K562 (cell line): ENCODE results near the gene CRABP2. TPM values are rescaled to one million over a fixed set of nuclear protein-coding genes. Genes with fewer than 3 reads are reported as not detected.

ENCODE experiments used
- ATAC-seq: fragments of 200-7000 bp; cut with Tn5 transposase; 3 replicates; pipeline ENCODE4 v1.9.1; 2020; ENCODE audit warnings: moderate library complexity
- BruUV-seq: library from RNA; stranded (reverse); fragments of 400-500 nt; replicated peaks from 2 replicates; lab custom pipeline; 2021; lab: Mats Ljungman, UMichigan
- CTCF ChIA-PET: fragments of 300-600 bp; formaldehyde crosslinking; extraction: SDS; loops from one replicate; lab custom pipeline; 2021; ENCODE audit warnings: low intra/inter-chr PET ratio; lab: Yijun Ruan, JAX
- POLR2A ChIA-PET: fragments of 300-600, 350-650 bp; sonication (Branson Sonifier 250); formaldehyde crosslinking; extraction: SDS; loops from one replicate; lab custom pipeline; 2021; ENCODE audit warnings: antibody characterized with exemption, inconsistent platforms; lab: Yijun Ruan, JAX
- DNase-seq, 4 experiments: peaks; one replicate each; pipeline versions ENCODE4 v3.0.0 to v3.0.0-alpha.2; 2011 to 2018; ENCODE audit warnings: low spot score in 3 of 4, mixed read lengths in 3 of 4; ENCODE audit errors: extremely low read depth in 1 of 4
- FAIRE-seq: peaks from 2 replicates; lab custom pipeline; 2011; peaks lifted over from hg19 to GRCh38; lab: Jason Lieb, UNC
- H2AFZ ChIP-seq: 2 replicates; pipeline ENCODE4 v1.6.0; 2011; ENCODE audit warnings: low read depth, low read length, control low read depth, inconsistent platforms
- H3K27ac ChIP-seq: fragments of 200-600 bp; 3 replicates; pipeline ENCODE4 v1.8.0; 2011; ENCODE audit warnings: low read depth, mild to moderate bottlenecking, control low read depth, inconsistent platforms, low read length, moderate library complexity, mixed read lengths; ENCODE audit errors: extremely low read depth
- H3K27me3 ChIP-seq, 2 experiments: fragments of 300-600 bp in 1 of 2; 2 replicates in 1 of 2; 3 replicates in 1 of 2; pipeline versions ENCODE4 v1.6.0 to v1.8.0; 2011; ENCODE audit warnings: inconsistent platforms in 2 of 2, low read length in 2 of 2, mild to moderate bottlenecking in 1 of 2, mixed read lengths in 1 of 2, moderate library complexity in 1 of 2; ENCODE audit not compliant: control insufficient read depth in 2 of 2, insufficient read depth in 2 of 2
- H3K36me3 ChIP-seq: fragments of 300-600 bp; 3 replicates; pipeline ENCODE4 v1.8.0; 2011; ENCODE audit warnings: mild to moderate bottlenecking, low read length, inconsistent platforms; ENCODE audit not compliant: control insufficient read depth, insufficient read depth
- H3K4me1 ChIP-seq, 2 experiments: fragments of 200-600 bp in 1 of 2; replicated peaks in 1 of 2; 2 replicates in 1 of 2; 3 replicates in 1 of 2; pipeline versions ENCODE4 v1.5.1 to v1.8.0; 2011; ENCODE audit warnings: inconsistent platforms in 2 of 2, low read length in 2 of 2, mild to moderate bottlenecking in 1 of 2, mixed read lengths in 1 of 2, moderate library complexity in 1 of 2; ENCODE audit not compliant: control insufficient read depth in 2 of 2, insufficient read depth in 2 of 2
- H3K4me2 ChIP-seq: 2 replicates; pipeline ENCODE4 v1.6.1; 2011; ENCODE audit warnings: low read length, control low read depth, inconsistent platforms, mixed read lengths; ENCODE audit not compliant: insufficient read depth
- H3K4me3 ChIP-seq: fragments of 200-600 bp; sonication (generic), shearing (Covaris generic); 2 replicates; pipeline ENCODE4 v1.5.1; 2016; ENCODE audit warnings: control low read depth, inconsistent platforms
- H3K79me2 ChIP-seq: fragments of 200-600 bp; 3 replicates; pipeline ENCODE4 v1.8.0; 2011; ENCODE audit warnings: low read length, inconsistent platforms; ENCODE audit not compliant: control insufficient read depth, insufficient read depth
- H3K9ac ChIP-seq, 2 experiments: 2 replicates each; pipeline versions ENCODE4 v1.6.0 to v1.6.1; 2011; ENCODE audit warnings: low read depth in 2 of 2, low read length in 2 of 2, control low read depth in 1 of 2, inconsistent platforms in 1 of 2, mild to moderate bottlenecking in 1 of 2, mixed read lengths in 1 of 2; ENCODE audit not compliant: insufficient read depth in 1 of 2
- H3K9me1 ChIP-seq: one replicate; pipeline ENCODE4 v1.6.0; 2011; ENCODE audit warnings: inconsistent platforms, mild to moderate bottlenecking, low read length, moderate library complexity; ENCODE audit not compliant: control insufficient read depth, insufficient read depth
- H3K9me3 ChIP-seq: replicated peaks from 2 replicates; pipeline ENCODE4 v1.5.1; 2011; ENCODE audit warnings: low read depth, low read length, inconsistent platforms; ENCODE audit not compliant: control insufficient read depth, insufficient read depth
- H4K20me1 ChIP-seq: replicated peaks from 2 replicates; pipeline ENCODE4 v1.6.1; 2011; ENCODE audit warnings: low read length, inconsistent platforms, mixed read lengths; ENCODE audit not compliant: control insufficient read depth, insufficient read depth
- CCNT2 ChIP-seq: IDR thresholded peaks from 2 replicates; pipeline ENCODE4 v1.6.1; 2011; ENCODE audit warnings: borderline replicate concordance, low read depth, mild to moderate bottlenecking, moderate library complexity, mixed read lengths, low read length; ENCODE audit not compliant: insufficient read length; ENCODE audit errors: extremely low read depth
- ILF3 ChIP-seq: fragments of 450-650 bp; IDR thresholded peaks from 2 replicates; pipeline ENCODE4 v1.6.1; 2018; ENCODE audit warnings: antibody characterized with exemption, mild to moderate bottlenecking, moderate library complexity, borderline replicate concordance
- MTA3 ChIP-seq: fragments of 450-650 bp; formaldehyde crosslinking; IDR thresholded peaks from 2 replicates; pipeline ENCODE4 v1.6.1; 2017; ENCODE audit warnings: mild to moderate bottlenecking, borderline replicate concordance
- SAFB2 ChIP-seq: fragments of 200-400 bp; formaldehyde crosslinking; IDR thresholded peaks from 2 replicates; pipeline ENCODE4 v1.6.1; 2018; ENCODE audit warnings: borderline replicate concordance, low read length, low read depth, moderate library complexity; ENCODE audit not compliant: severe bottlenecking
- TGIF2 ChIP-seq: sonication (generic); formaldehyde crosslinking; IDR thresholded peaks from 2 replicates; pipeline ENCODE4 v1.8.1; 2022; ENCODE audit warnings: mild to moderate bottlenecking, missing genetic modification reagents, moderate library complexity
- WGBS: fragments of 100-300 bp; shearing (Covaris generic); methylation state at CpG from one replicate; pipeline ENCODE4 v1.1.6; 2016; ENCODE audit warnings: low coverage, mixed read lengths; ENCODE audit not compliant: insufficient coverage; ENCODE audit errors: missing lambda C conversion rate; 5-methylcytosine and 5-hydroxymethylcytosine counted together
- in situ Hi-C: fragments of 300-500 bp; cut with MboI; formaldehyde crosslinking; loops from 4 replicates; pipeline ENCODE4 v1.15.0; 2018; ENCODE audit warnings: inconsistent platforms, mixed read lengths
- intact Hi-C: fragments of 100-400 bp; cut with micrococcal nuclease; formaldehyde crosslinking; loops from 2 replicates; pipeline ENCODE4 v1.14.2; 2022
- polyA plus RNA-seq, 8 experiments: library from polyadenylated mRNA; depleted of rRNA in 4 of 8; stranded (reverse) in 5 of 8; unstranded in 3 of 8; fragments of >200 nt; fragmentation: Nextera tagmentation in 2 of 8; fragmentation: Illumina TruSeq in 1 of 8; extraction: Ambion mirVana in 2 of 8; extraction: Trizol in 1 of 8; gene quantifications; 2 replicates each; pipeline versions ENCODE4 v1.2.1 to v1.2.3, GENCODE V29; 2011 to 2014; ENCODE audit warnings: inconsistent platforms in 1 of 8, missing spikeins in 1 of 8
- total RNA-seq, 7 experiments: library from RNA; depleted of rRNA in 6 of 7; stranded (reverse); fragments of >200 nt in 6 of 7; fragmentation: Illumina TruSeq in 2 of 7; extraction: Trizol in 2 of 7; gene quantifications; 2 replicates each; pipeline versions ENCODE4 v1.2.1 to v1.2.3, GENCODE V29; 2011 to 2021; ENCODE audit warnings: low replicate concordance in 1 of 7
- TF ChIP-seq, protein P1 (sequence below): sonication (generic); formaldehyde crosslinking; IDR thresholded peaks from 2 replicates; pipeline ENCODE4 v1.5.0; 2020; ENCODE audit warnings: missing genetic modification reagents
- TF ChIP-seq, protein P2 (sequence below), 2 experiments: fragments of 450-650 bp; formaldehyde crosslinking in 1 of 2; IDR thresholded peaks; 2 replicates each; pipeline versions ENCODE4 v1.4.0 to v1.6.1; 2014 to 2020; ENCODE audit warnings: mild to moderate bottlenecking in 2 of 2, borderline replicate concordance in 1 of 2, low read depth in 1 of 2
- TF ChIP-seq, protein P3 (sequence below): sonication (generic); formaldehyde crosslinking; IDR thresholded peaks from 2 replicates; pipeline ENCODE4 v1.8.1; 2022; ENCODE audit warnings: missing genetic modification reagents

CRABP2 gene
- total and polyA plus RNA-seq, 9 of the 15 experiments (the other 6 are each of a cell fraction or from before 2014, with no cell fraction given) = 0.30 to 2.5 (median 0.82) TPM

DNA sequence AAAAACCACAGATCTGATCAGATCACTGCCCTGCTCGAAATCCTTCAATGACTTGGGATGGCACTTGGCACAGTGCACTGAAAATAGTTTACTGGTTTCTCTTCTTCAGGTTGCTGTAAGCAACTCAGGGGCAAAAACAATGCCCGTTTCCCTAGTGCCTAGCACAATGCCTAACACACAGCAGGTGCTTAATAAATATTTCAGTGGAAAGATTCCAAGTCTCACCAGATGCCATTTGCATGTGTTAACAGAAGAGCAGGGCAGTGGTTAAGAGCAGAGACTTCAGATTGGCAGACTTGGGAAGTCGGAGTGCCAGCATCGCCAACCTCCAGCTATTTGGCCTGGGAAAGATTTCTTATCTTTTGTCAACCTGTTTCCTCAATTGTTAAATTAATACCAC, 12.0 kb upstream of the CRABP2 start (continued):
- TF ChIP-seq ILF3 (no peak), TGIF2 (no peak)

DNA sequence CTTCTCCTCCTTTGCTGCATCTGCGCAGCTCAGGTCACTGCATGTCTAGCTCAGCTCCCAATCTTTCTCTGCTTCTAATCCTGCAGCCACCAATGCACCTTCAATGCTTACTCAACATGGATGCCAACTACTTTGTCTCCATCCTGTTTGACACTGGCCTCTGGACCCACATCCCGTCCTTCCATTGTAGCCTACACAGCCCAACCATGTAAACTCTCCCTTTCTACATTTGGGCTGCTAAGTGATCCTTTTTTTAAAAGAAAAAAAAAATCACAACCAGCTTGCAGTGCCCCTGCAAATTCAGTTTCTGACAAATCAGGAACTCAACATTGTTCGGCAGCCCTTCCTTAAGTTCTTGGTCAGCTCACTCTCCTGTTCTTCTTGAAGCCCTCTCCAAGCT, 9.4 kb upstream of the CRABP2 start:
- POLR2A ChIA-PET = interaction anchor here (0.7 to 4.3 kb wide), 6 partner anchors 8 to 20 kb away, joined by 3 to 21 read pairs (median 4); partner anchors contain the start of genes ISG20L2 and METTL25B
- TF ChIP-seq, protein P1, sequence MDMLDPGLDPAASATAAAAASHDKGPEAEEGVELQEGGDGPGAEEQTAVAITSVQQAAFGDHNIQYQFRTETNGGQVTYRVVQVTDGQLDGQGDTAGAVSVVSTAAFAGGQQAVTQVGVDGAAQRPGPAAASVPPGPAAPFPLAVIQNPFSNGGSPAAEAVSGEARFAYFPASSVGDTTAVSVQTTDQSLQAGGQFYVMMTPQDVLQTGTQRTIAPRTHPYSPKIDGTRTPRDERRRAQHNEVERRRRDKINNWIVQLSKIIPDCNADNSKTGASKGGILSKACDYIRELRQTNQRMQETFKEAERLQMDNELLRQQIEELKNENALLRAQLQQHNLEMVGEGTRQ (CRISPR knock-in tag) = no peak
- TF ChIP-seq, protein P2, sequence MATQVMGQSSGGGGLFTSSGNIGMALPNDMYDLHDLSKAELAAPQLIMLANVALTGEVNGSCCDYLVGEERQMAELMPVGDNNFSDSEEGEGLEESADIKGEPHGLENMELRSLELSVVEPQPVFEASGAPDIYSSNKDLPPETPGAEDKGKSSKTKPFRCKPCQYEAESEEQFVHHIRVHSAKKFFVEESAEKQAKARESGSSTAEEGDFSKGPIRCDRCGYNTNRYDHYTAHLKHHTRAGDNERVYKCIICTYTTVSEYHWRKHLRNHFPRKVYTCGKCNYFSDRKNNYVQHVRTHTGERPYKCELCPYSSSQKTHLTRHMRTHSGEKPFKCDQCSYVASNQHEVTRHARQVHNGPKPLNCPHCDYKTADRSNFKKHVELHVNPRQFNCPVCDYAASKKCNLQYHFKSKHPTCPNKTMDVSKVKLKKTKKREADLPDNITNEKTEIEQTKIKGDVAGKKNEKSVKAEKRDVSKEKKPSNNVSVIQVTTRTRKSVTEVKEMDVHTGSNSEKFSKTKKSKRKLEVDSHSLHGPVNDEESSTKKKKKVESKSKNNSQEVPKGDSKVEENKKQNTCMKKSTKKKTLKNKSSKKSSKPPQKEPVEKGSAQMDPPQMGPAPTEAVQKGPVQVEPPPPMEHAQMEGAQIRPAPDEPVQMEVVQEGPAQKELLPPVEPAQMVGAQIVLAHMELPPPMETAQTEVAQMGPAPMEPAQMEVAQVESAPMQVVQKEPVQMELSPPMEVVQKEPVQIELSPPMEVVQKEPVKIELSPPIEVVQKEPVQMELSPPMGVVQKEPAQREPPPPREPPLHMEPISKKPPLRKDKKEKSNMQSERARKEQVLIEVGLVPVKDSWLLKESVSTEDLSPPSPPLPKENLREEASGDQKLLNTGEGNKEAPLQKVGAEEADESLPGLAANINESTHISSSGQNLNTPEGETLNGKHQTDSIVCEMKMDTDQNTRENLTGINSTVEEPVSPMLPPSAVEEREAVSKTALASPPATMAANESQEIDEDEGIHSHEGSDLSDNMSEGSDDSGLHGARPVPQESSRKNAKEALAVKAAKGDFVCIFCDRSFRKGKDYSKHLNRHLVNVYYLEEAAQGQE (IDR thresholded peaks at IDR 0.05; ENCODE audit: borderline replicate concordance) = no peak
- TF ChIP-seq, protein P2 (CRISPR knock-in tag; IDR thresholded peaks at IDR 0.05; ENCODE audit: low read depth) = no peak
- no peak for TF ChIP-seq CCNT2
- TF ChIP-seq, protein P3, sequence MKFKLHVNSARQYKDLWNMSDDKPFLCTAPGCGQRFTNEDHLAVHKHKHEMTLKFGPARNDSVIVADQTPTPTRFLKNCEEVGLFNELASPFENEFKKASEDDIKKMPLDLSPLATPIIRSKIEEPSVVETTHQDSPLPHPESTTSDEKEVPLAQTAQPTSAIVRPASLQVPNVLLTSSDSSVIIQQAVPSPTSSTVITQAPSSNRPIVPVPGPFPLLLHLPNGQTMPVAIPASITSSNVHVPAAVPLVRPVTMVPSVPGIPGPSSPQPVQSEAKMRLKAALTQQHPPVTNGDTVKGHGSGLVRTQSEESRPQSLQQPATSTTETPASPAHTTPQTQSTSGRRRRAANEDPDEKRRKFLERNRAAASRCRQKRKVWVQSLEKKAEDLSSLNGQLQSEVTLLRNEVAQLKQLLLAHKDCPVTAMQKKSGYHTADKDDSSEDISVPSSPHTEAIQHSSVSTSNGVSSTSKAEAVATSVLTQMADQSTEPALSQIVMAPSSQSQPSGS (CRISPR knock-in tag) = no peak
- TF ChIP-seq SAFB2 = no peak
- TF ChIP-seq MTA3 = no peak

More for the DNA sequence above, 9.4 kb upstream of the CRABP2 start:
- H3K27me3 ChIP-seq = no peaks in the 10 kb centered on the region
- in situ Hi-C loops = no loop called here
- no peaks in the 10 kb centered on the region for H3K9me1 ChIP-seq
- FAIRE-seq (no peak), DNase-seq (no peak), ATAC-seq (no peak)
- H3K4me2 ChIP-seq = no peak overlapping the region
- no peak overlapping the region for H3K4me3 ChIP-seq
- no TSS peak for BruUV-seq
- H3K4me1 ChIP-seq = no peaks in the 10 kb centered on the region; a peak in 1 of 5 replicates
- H3K36me3 ChIP-seq = peaks cover 8% of the 10 kb centered on the region; the same call in 2 of the 3 replicates
- H4K20me1 ChIP-seq = no peaks in the 10 kb centered on the region
- intact Hi-C loops = no loop called here
- no peak overlapping the region for H3K27ac ChIP-seq
- WGBS = 59% methylated on average over 3 of the region's 3 CpGs
- H3K9me3 ChIP-seq = no peaks in the 10 kb centered on the region
- H2AFZ ChIP-seq = no peak overlapping the region
- no peaks in the 10 kb centered on the region for H3K79me2 ChIP-seq
- CTCF ChIA-PET = interaction anchor here (0.9 kb wide), 1 partner anchor 94 kb away, joined by 3 read pairs; no protein-coding TSS in a partner anchor
- H3K9ac ChIP-seq = no peak overlapping the region
